Measurements from ENCODE around the gene HSBP1L1.
"Not testable (repeated sequence)": the region's sequence is repeated elsewhere in the genome, so short reads cannot be mapped to it uniquely, and the experiment has no call there.

The HSBP1L1 gene

GRCh38 chr18:79987566-79987965, 23.1 kb downstream of the HSBP1L1 start:
- no peak for DNase-seq (ENCODE audit: low read depth)

- DNase-seq (ENCODE audit: low read depth), result peak; percentile 34
Measured at GRCh38 chr18:79988071-79988450, 23.6 kb downstream of the HSBP1L1 start.

DNA sequence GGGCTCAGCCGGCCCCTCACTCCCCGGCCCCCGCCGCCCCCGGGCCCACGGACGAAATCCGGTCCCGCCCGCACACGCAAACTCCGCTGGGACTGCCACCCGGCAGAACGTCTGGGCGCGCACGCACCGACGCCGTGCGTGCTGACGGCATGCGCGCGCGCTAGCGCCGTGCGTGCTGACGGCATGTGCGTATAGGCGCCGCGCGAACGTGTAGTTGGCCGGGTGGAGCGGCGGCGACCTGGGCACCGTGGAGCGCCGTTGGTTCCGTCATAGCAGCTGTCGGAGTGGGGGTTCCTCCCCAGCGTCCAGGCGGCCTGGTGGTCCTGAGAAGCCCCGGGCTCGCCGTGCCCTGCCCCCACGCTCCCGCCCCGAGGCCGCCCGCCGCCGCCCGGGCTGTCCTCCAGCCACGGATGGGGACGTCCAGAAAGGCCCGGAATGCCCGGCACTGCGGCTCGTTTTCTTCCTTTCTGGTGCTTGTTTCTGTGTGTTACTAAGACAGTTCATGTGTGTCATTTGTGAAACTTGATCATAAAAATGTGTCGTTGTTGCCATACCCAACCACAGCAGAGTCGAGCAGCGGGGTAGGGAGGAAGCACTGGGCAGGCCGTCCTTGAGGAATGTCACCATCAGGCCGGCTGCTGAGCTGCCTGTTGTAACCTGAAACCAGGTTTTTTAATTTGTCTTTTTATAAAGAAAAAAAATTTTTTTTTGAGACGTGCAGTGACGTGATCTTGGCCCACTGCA, 24.2 kb downstream of the HSBP1L1 start, which contains the start of gene TXNL4A:
Gene TXNL4A (minus strand): TSS at position 113 of the 744 bp plus-strand sequence. CDS start 171 bp downstream, outside the sequence.
- peak; percentile 73 for DNase-seq (ENCODE audit: low read depth)

DNA sequence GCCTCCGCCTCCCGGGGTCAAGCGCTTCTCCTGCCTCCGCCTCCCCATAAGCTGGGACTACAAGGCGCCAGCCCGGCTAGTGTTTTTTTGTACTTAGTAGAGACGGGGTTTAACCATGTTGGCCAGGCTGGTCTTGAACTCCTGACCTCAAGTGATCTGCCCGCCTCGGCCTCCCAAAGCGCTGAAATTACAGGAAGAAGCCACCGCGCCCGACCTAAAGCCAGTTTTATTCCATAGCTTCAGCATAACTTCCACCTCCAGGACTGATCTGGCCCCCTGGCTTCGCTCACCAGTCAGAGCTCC, 24.7 kb downstream of the HSBP1L1 start:
- DNase-seq (ENCODE audit: low read depth), result no peak

- DNase-seq (ENCODE audit: low read depth), result no peak
Measured at GRCh38 chr18:79991494-79991893, 27.1 kb downstream of the HSBP1L1 start.

GRCh38 chr18:79999701-80000100, 35.3 kb downstream of the HSBP1L1 start:
- not testable (repeated sequence) for DNase-seq (ENCODE audit: low read depth)

DNA sequence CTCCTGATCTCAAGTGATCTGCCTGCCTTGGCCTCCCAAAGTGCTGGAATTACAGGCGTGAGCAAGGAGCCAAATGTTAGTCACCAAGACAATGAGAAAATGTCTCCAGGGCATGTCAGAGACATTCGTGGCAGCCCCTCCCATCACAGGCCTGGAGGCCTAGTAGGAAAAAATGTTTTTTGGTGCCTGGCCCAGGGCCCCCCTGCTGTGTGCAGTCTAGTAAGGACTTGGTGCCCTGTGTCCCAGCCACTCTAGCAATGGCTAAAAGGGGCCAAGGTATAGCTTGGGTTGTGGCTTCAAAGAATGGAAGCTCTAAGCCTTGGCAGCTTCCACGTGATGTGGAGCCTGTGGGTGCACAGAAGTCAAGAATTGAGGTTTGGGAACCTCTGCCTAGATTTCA, 36.4 kb downstream of the HSBP1L1 start:
- DNase-seq (ENCODE audit: low read depth), result no peak

GRCh38 chr18:80002468-80002867, 38.0 kb downstream of the HSBP1L1 start:
- no peak for DNase-seq (ENCODE audit: low read depth)

DNA sequence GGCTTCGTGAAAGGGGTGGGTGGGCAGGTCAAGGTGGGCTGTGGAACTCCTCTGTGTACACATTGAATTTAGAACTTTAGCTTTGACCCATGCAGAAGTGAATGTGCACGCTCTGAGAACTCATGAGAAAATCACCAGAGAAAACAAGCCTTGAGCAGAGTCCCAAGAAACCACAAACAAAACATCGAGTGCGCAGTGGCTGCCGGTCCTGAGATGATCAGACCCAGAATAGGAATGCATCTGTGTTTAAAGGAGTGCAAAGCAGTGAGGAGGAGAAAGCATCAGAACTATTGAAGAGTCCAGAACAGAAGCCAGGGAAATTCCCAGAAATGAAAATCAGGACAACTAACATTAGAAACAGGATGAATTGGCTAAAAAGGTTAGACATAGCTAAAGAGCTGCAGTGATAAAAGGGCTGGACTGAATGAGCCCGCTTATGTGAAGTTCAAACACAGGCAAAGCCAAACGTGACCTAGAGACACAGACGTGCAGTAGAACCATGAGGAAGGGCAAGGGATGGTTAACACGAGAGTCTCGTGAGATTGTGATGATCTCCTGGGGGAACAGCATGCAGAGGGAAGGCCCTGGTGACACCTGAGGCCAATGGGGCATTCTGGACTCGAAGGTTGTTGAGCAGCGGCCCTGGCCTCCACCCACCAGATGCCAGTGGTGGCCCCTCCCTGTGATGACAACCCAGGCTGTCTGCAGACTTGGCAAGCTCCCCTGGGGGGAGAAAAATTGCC, 40.3 kb downstream of the HSBP1L1 start:
- DNase-seq (ENCODE audit: low read depth), result no peak

GRCh38 chr18:80006724-80007123, 42.3 kb downstream of the HSBP1L1 start:
- no peak for DNase-seq (ENCODE audit: low read depth)

- DNase-seq (ENCODE audit: low read depth), result no peak
Measured at GRCh38 chr18:80009661-80010550, 45.5 kb downstream of the HSBP1L1 start.

DNA sequence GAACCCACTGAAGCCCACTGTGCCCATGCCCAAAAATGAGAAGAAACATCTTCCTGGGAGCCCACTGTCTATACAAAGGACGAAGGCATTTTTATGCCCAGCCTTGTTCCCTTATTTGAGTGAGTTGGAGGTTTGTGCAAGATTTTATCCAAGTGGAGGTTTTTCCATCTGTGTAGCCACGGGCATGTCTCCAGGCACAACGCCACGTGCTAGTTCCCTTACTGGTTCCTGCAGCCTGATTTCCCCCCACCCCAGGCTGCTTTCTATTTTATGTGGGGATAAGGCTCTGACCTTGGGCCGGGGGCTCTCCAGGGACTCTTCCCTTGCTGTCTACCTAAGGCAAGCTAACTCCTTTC, 46.1 kb downstream of the HSBP1L1 start:
- no peak for DNase-seq (ENCODE audit: low read depth)

GRCh38 chr18:80011496-80012137, 47.2 kb downstream of the HSBP1L1 start:
- not testable (repeated sequence) for DNase-seq (ENCODE audit: low read depth)

DNA sequence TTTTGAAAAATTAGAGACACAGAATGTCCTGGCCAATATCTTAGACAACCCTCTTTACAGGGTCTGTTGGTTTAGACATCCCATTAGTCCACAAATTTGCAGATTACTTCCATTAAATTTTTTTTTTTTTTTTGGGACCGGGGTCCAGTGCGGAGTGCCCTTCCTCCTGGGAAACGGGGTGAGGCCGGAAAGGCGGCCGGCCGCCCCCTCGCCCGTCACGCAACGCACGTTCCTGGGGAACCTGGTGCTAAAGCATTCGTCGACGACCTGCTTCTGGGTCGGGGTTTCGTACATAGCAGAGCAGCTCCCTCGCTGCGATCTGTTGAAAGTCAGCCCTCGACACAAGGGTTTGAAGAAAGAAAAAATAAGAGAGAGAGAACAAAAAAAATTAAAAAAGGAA, 48.3 kb downstream of the HSBP1L1 start:
- DNase-seq (ENCODE audit: low read depth), result no peak
